ENCODE results near the gene FAM111A.

GRCh38 chr11:59171508-59172322 lies 29.1 kb downstream of the FAM111A start, which contains the start of gene DTX4:
- TF ChIP-seq CTCF (optimal IDR thresholded peaks at IDR 0.05 in 1 of 3, IDR thresholded peaks at IDR 0.05 in 1 of 3, conservative IDR thresholded peaks at IDR 0.05 in 1 of 3; ENCODE audit: extremely low read depth in 1 of 3, insufficient read depth in 2 of 3, low read length in 3 of 3), result peak; percentile 86 to 99 (median 93)
- TF ChIP-seq EZH2 (IDR thresholded peaks at IDR 0.05; ENCODE audit: low read length), result no peak
